ENCODE data around the gene C10orf95. TPM values are rescaled to one million over a fixed set of nuclear protein-coding genes. Genes with fewer than 3 reads are reported as not detected.
A peak's percentile ranks its signal among the peaks of the same experiment; 100 is the strongest.
"Not testable (repeated sequence)": the region's sequence is repeated elsewhere in the genome, so short reads cannot be mapped to it uniquely, and the experiment has no call there.

The C10orf95 gene
- total RNA-seq, 2 experiments from 2014 or later = 0.19 to 0.48 TPM

GRCh38 chr10:102462512-102463054 lies 11.2 kb upstream of the C10orf95 start:
- CTCF ChIA-PET = interaction anchor here (0.9 to 4.4 kb wide), 8 partner anchors 11 to 621 kb away, joined by 3 to 26 read pairs (median 10); partner anchors contain the start of genes C10orf95 and FBXL15
- POLR2A ChIA-PET = interaction anchor here (0.9 to 2.8 kb wide), 5 partner anchors 12 to 111 kb away, joined by 3 to 33 read pairs (median 5); partner anchors contain the start of genes C10orf95 and NFKB2
- Mint-ChIP-seq H3K36me3 (peaks cover 2% of the 10 kb centered on the region), H3K9me3 (no peaks in the 10 kb centered on the region), H3K4me1 (ENCODE audit: low read depth) (peaks cover 23% of the 10 kb centered on the region), H3K27me3 (no peaks in the 10 kb centered on the region), H3K4me3 (no peak overlapping the region), H3K27ac (no peak overlapping the region)
- no peak for DNase-seq
- intact Hi-C loops (cut with micrococcal nuclease) = no loop called here

DNA sequence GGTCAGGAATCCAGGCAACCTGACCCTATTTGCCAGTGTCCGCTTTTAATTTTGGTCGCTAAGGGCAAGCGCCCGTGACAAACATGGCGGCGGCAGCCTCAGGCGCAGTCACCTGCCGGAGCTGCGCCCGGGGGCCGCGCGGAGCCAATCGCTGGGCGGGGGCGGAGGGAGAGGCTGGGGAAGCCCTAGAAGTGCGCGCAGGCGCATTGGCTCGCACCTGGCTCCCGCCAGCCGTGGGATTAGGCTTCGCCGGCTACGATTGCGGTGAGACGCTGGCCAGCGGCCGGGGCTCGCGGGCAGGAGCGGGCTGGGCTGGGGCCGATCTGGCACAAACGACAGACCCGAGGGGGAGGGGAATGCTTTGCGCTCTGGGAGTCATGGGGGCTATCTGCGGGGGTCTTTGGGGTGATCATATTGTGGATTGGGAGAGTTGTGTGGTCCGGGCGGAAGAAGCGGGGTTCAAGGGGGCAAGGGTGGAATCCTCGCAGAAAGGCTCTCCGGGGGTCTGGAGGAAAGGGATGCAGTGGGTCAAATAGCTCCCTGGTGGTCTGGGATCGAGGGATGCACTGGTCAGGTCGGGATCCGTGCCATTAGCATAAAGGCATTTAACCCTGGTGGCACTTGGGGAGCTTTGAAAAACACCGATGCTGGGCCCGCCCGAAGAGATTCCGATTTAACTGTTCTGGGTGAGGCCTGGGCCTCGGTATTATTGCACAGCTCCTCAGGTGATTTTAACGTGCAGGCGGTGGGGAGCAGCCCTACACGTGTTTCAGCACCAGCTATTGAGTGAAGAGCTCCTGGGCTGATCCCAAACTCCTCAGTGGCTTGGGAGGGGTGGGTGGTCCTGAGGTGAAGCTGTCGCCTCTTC lies 10.1 kb upstream of the C10orf95 start:
- H3K9me3 Mint-ChIP-seq = no peaks in the 10 kb centered on the region
- H3K4me1 Mint-ChIP-seq (ENCODE audit: low read depth) = peaks cover 23% of the 10 kb centered on the region
- H3K27me3 Mint-ChIP-seq = no peaks in the 10 kb centered on the region
- peak; percentile 95 for DNase-seq
- intact Hi-C loops (cut with micrococcal nuclease) = loop anchor here (1.0 kb wide), 1 partner anchor 42 kb away; the partner anchor contains the start of gene SUFU
- POLR2A ChIA-PET = interaction anchor here (1.0 to 2.8 kb wide), 7 partner anchors 9 to 110 kb away, joined by 3 to 33 read pairs (median 5); partner anchors contain the start of genes C10orf95, CUEDC2, FBXL15 and NFKB2
- peak overlapping the region; percentile 47 for H3K27ac Mint-ChIP-seq
- peak overlapping the region; percentile 82 for H3K4me3 Mint-ChIP-seq
- CTCF ChIA-PET = interaction anchor here (0.8 to 4.4 kb wide), 14 partner anchors 10 to 620 kb away, joined by 3 to 26 read pairs (median 6); partner anchors contain the start of genes C10orf95 and FBXL15
- H3K36me3 Mint-ChIP-seq = peaks cover 2% of the 10 kb centered on the region

DNA sequence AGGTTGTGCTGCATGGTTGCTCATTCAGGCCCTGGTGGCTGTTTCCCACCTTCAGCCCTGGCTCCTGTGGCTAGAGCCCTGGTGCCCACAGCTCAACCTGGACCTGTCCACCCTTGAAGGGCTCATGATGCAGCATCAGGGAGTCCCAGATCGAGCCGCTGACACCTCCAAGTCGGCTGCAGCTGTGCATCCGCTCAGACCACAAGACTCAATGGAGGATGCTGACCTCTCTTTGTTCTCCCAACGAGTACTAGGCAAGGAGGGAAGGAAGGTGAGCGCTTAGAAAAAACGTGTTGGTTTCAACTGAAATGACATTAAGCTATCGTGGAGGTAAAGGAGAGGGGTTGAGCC lies 9.5 kb upstream of the C10orf95 start:
- CTCF ChIA-PET = interaction anchor here (1.1 to 4.4 kb wide), 7 partner anchors 9 to 123 kb away, joined by 3 to 26 read pairs (median 9); partner anchors contain the start of genes C10orf95 and FBXL15
- Mint-ChIP-seq H3K27me3 (no peaks in the 10 kb centered on the region), H3K27ac (peak overlapping the region; percentile 47), H3K4me3 (peak overlapping the region; percentile 82), H3K36me3 (peaks cover 2% of the 10 kb centered on the region), H3K9me3 (no peaks in the 10 kb centered on the region), H3K4me1 (ENCODE audit: low read depth) (peaks cover 23% of the 10 kb centered on the region)
- POLR2A ChIA-PET = interaction anchor here (1.1 to 2.8 kb wide), 5 partner anchors 8 to 66 kb away, joined by 3 to 33 read pairs (median 5); partner anchors contain the start of genes C10orf95, FBXL15 and NFKB2
- intact Hi-C loops (cut with micrococcal nuclease) = loop anchor here (1.0 kb wide), 1 partner anchor 42 kb away; the partner anchor contains the start of gene SUFU
- DNase-seq = peak; percentile 24

DNA sequence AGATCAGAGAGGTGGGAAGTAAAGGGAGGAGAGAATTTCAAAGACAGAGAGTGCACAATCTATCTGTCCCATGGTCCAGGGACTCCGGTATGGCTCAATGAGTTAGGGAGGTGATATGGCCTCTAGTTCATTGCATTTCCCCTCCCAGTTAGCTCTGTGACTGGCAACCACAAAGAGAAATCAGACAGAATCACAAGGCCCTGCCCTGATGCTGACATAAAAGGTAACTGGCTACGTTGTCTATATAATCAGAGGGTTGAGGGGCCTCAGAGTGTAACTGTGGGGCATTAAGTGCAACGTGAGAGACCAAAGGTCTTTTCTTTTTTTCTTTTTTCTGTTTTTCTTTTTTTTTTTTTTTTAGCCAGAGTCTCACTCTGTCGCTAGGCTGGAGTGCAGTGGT lies 7.3 kb upstream of the C10orf95 start:
- H3K27ac Mint-ChIP-seq = no peak overlapping the region
- H3K9me3 Mint-ChIP-seq = no peaks in the 10 kb centered on the region
- ChIA-PET CTCF (no interaction called here), POLR2A (interaction anchor here (0.5 to 0.8 kb wide), 3 partner anchors 15 to 113 kb away, joined by 3 read pairs; no protein-coding TSS in a partner anchor)
- no peaks in the 10 kb centered on the region for H3K27me3 Mint-ChIP-seq
- DNase-seq = no peak
- intact Hi-C loops (cut with micrococcal nuclease) = loop anchor here (10.0 kb wide), 1 partner anchor 736 kb away; the partner anchor contains the start of gene NT5C2
- peaks cover 6% of the 10 kb centered on the region for H3K36me3 Mint-ChIP-seq
- H3K4me3 Mint-ChIP-seq = no peak overlapping the region
- H3K4me1 Mint-ChIP-seq (ENCODE audit: low read depth) = peaks cover 24% of the 10 kb centered on the region

DNA sequence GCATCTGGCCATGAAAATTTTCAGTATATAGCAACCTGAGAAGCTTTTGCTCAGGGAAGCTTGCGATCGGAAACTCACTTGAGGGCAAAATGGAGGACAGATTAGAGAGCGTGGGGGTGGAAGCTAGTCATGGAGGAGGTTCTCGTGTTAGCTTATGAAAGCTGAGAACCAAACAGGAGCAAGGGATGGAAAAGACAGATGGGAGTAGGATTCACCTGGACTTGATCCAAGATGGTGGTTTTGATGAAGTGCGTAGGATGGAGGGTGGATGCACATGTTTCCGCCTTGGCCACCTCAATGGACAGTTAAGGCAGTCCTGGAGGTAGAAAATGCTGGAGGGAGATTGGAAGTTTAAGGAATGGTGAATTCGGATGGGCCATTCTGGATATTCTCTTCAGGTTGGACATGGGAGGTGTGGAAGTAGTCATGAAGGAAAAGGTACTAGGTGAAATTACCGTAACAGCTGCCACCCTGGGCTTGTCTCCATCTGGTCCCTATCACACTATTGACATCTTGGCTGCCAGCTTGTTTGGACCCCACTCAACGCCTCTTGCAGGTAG lies 6.3 kb upstream of the C10orf95 start:
- DNase-seq = no peak
- ChIA-PET CTCF (no interaction called here), POLR2A (no interaction called here)
- H3K4me1 Mint-ChIP-seq (ENCODE audit: low read depth) = peaks cover 30% of the 10 kb centered on the region
- no peaks in the 10 kb centered on the region for H3K27me3 Mint-ChIP-seq
- intact Hi-C loops (cut with micrococcal nuclease) = loop anchor here (10.0 kb wide), 1 partner anchor 737 kb away; the partner anchor contains the start of gene NT5C2
- peaks cover 11% of the 10 kb centered on the region for H3K36me3 Mint-ChIP-seq
- no peak overlapping the region for H3K27ac Mint-ChIP-seq
- no peaks in the 10 kb centered on the region for H3K9me3 Mint-ChIP-seq
- no peak overlapping the region for H3K4me3 Mint-ChIP-seq

GRCh38 chr10:102455893-102456471 lies 4.6 kb upstream of the C10orf95 start:
- CTCF ChIA-PET = interaction anchor here (1.8 kb wide), 1 partner anchor 23 kb away, joined by 4 read pairs; no protein-coding TSS in a partner anchor
- no peak overlapping the region for H3K4me3 Mint-ChIP-seq
- peak overlapping the region; percentile 8 for H3K27ac Mint-ChIP-seq
- peaks cover 15% of the 10 kb centered on the region for H3K36me3 Mint-ChIP-seq
- intact Hi-C loops (cut with micrococcal nuclease) = loop anchor here (10.0 kb wide), 1 partner anchor 739 kb away; the partner anchor contains the start of gene NT5C2
- no peaks in the 10 kb centered on the region for H3K27me3 Mint-ChIP-seq
- no peaks in the 10 kb centered on the region for H3K9me3 Mint-ChIP-seq
- POLR2A ChIA-PET = interaction anchor here (0.6 kb wide), 1 partner anchor 58 kb away, joined by 4 read pairs; no protein-coding TSS in a partner anchor
- no peak for DNase-seq
- peaks cover 31% of the 10 kb centered on the region for H3K4me1 Mint-ChIP-seq (ENCODE audit: low read depth)

DNA sequence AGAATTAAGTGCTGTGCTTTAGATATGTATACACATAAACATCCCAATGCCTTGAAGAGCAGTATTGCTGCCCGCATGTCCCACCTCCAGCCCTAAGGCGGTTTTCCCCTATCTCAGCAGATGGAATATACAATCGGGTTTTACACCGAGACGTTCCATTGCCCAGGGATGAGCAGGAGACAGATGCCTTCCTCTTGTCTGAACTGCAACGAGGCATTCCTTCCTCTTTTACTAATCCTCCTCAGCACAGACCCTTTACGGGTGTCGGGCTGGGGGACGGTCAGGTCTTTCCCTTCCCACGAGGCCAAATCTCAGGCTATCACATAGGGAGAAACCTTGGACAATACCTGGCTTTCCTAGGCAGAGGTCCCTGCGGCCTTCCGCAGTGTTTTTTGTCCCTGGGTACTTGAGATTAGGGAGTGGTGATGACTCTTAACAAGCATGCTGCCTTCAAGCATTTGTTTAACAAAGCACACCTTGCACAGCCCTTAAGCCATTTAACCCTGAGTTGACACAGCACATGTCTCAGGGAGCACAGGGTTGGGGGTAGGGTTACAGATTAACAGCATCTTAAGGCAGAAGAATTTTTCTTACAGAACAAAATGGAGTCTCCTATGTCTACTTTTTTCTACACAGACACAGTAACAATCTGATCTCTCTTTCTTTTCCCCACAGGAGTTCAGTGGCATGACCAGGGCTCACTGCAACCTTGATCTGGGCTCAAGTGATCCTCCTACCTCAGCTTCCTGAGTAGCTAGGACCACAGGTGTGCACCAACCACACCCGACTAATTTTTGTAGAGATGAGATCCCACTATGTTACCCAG lies 3.5 kb upstream of the C10orf95 start:
- H3K4me3 Mint-ChIP-seq, H3K9me3 Mint-ChIP-seq, H3K27me3 Mint-ChIP-seq, CTCF ChIA-PET, POLR2A ChIA-PET, DNase-seq: not testable (repeated sequence)
- peak overlapping the region; percentile 58 for H3K27ac Mint-ChIP-seq
- peaks cover 15% of the 10 kb centered on the region for H3K36me3 Mint-ChIP-seq
- peaks cover 26% of the 10 kb centered on the region for H3K4me1 Mint-ChIP-seq (ENCODE audit: low read depth)
- intact Hi-C loops (cut with micrococcal nuclease) = loop anchor here (10.0 kb wide), 1 partner anchor 740 kb away; the partner anchor contains the start of gene NT5C2

- peaks cover 35% of the 10 kb centered on the region for H3K4me1 Mint-ChIP-seq (ENCODE audit: low read depth)
- intact Hi-C loops (cut with micrococcal nuclease) = loop anchor here (1.0 to 10.0 kb wide), 4 partner anchors 21 to 741 kb away; partner anchors contain the start of genes CUEDC2, NOLC1 and NT5C2
- H3K27me3 Mint-ChIP-seq = no peaks in the 10 kb centered on the region
- no peaks in the 10 kb centered on the region for H3K9me3 Mint-ChIP-seq
- peak overlapping the region; percentile 89 for H3K27ac Mint-ChIP-seq
- no peak for DNase-seq
- peaks cover 15% of the 10 kb centered on the region for H3K36me3 Mint-ChIP-seq
- CTCF ChIA-PET = interaction anchor here (1.1 to 4.7 kb wide), 5 partner anchors 8 to 130 kb away, joined by 4 to 22 read pairs (median 10); no protein-coding TSS in a partner anchor
- POLR2A ChIA-PET = interaction anchor here (0.7 to 4.9 kb wide), 4 partner anchors 8 to 301 kb away, joined by 3 to 36 read pairs (median 4); partner anchors contain the start of genes NFKB2 and NOLC1
- no peak overlapping the region for H3K4me3 Mint-ChIP-seq
Measured at GRCh38 chr10:102453502-102453901, 2.2 kb upstream of the C10orf95 start.

DNA sequence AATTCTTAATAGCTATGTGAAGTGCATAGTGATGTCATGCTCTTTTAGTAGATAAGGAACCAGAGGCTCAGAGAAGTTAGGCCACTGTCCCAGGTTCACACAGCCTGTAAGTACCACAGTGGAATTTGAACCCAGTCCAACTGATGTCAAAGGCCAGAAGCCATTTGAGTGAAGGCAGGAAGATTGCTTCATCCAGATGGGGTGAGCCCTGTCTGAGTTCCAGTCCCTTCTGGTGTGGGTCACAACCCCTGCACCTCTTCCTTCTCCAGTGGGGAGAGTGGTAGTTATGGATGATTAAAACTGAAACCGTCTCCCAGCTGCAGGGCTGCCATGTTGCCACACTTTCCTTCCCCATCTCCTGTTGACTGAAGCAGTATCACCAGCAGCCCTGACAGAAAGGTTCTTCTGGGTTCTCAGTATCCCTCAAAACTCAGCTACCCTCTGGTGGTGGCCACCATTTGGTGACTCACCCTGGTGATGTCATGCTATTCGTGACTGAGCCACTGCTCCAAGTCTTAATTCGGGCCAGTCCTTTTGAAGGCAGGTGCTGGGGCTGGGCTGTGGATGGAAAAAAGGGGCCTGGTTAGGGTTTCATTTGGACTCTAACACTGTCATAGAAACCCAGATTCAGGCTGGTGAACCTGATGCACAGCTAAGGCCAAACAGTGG lies 1.5 kb upstream of the C10orf95 start:
- Mint-ChIP-seq H3K36me3 (peaks cover 15% of the 10 kb centered on the region), H3K4me3 (peak overlapping the region; percentile 43), H3K9me3 (no peaks in the 10 kb centered on the region), H3K27ac (peak overlapping the region; percentile 89), H3K4me1 (ENCODE audit: low read depth) (peaks cover 35% of the 10 kb centered on the region), H3K27me3 (no peaks in the 10 kb centered on the region)
- ChIA-PET POLR2A (interaction anchor here (0.6 to 4.9 kb wide), 6 partner anchors 9 to 301 kb away, joined by 3 to 36 read pairs (median 4); partner anchors contain the start of genes NFKB2 and NOLC1), CTCF (interaction anchor here (1.0 to 4.7 kb wide), 10 partner anchors 9 to 283 kb away, joined by 3 to 22 read pairs (median 7); partner anchors contain the start of genes CUEDC2 and GBF1)
- DNase-seq = peak; percentile 88
- intact Hi-C loops (cut with micrococcal nuclease) = loop anchor here (1.0 to 10.0 kb wide), 4 partner anchors 21 to 742 kb away; partner anchors contain the start of genes CUEDC2, NOLC1 and NT5C2

Data from activated CD4-positive, alpha-beta memory T cell treated with anti-CD3 and anti-CD28 coated beads for 36 hours (primary cell).